GM18505 (cell line): ENCODE results near the gene SCUBE2.
"Not testable (repeated sequence)": the region's sequence is repeated elsewhere in the genome, so short reads cannot be mapped to it uniquely, and the experiment has no call there.

Experiments
- ATAC-seq: cut with Tn5 transposase; IDR thresholded peaks from one replicate; pipeline ENCODE4 v1.9.1; 2021; ENCODE audit not compliant: unreplicated experiment
- POLR2A ChIP-seq: IDR thresholded peaks from 4 replicates; pipeline ENCODE4 v1.6.1; 2011; ENCODE audit warnings: borderline replicate concordance; ENCODE audit not compliant: insufficient read depth, insufficient read length; ENCODE audit errors: extremely low read depth

Gene SCUBE2

DNA sequence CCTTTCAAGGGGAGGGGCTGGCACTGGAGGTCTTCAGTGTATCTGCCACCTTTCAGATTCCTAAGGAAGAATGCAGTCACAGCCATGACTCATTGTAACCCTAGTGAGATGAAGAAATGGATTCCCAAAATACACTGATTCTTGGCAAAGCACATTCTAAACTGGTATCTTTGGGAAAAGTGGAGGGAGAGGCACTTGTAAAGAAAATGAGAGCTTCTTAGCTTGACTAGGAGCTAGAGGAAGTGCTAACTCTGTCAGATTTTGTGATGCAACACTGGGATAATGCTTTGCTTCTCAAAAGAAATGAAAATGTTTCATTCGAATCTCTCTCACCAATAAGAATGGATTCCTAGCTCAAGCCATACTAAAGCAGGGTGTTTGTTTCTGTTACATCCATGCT, 101.9 kb downstream of the SCUBE2 start:
- no peak for TF ChIP-seq POLR2A
- ATAC-seq: no peak

- TF ChIP-seq POLR2A: no peak
Measured at GRCh38 chr11:8988329-8989234, 102.8 kb downstream of the SCUBE2 start.

DNA sequence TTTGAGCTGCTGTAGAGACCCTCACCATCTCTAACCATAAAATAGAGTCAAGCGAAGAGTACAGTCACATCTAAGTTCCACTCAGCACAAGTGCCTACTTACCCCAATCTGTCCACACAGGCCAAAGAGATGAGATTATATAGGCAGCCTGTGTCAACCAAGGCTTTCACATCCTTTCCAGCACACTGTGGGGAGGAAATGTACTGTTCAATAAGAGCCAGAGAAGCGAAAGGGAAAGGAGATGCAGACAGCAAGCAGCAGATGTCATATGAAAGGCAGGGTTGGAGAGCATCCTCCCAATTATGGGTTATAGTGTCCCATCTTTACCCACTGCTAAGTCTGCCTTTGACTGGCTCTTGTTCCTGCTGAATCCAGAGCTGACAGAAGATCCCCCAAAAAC, 104.0 kb downstream of the SCUBE2 start:
- ATAC-seq: no peak
- TF ChIP-seq POLR2A: no peak

More at GRCh38 chr11:8988329-8989234, 102.8 kb downstream of the SCUBE2 start:
- ATAC-seq: no peak

DNA sequence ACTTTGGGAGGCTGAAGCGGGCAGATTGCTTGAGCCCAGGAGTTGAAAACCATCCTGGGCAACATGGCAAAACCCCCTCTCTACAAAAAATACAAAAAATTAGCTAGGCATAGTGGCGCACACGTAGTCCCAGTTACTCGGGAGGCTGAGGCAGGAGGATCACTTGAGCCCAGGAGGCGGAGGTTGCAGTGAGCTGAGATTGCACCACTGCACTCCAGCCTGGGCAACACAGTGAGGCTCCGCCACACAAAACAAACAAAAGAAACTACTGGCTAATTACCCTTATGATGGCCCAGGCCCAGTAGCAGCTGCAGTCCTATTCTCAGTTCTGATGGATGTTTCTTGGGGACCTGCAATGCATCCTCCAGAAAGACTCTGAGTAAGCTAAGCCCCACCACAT, 104.6 kb downstream of the SCUBE2 start:
- not testable (repeated sequence) for ATAC-seq

GRCh38 chr11:8985462-8985861, 105.9 kb downstream of the SCUBE2 start:
- ATAC-seq: no peak
- TF ChIP-seq POLR2A: no peak

DNA sequence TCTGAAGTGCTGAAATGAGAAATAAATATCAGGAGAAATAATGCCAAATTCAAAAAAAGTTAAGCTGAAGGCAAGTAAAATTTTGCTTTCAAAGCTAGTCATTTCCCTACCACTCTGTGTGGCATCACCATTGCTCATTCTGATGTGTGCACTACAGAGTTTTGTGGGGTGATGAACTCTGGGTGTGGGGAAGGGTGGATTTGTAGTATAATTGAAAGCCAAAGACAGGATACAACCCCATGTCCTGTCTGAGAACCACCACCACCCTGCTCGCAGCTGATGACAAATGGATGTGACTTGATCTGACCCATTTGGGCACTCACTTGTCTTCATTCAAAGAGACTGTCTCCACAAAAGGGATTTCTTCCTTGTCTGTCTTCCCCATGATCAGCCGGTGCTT, 107.8 kb downstream of the SCUBE2 start:
- no peak for TF ChIP-seq POLR2A
- ATAC-seq: no peak

- no peak for TF ChIP-seq POLR2A
Measured at GRCh38 chr11:8980485-8980884, 110.9 kb downstream of the SCUBE2 start.

GRCh38 chr11:8979365-8979764, 112.0 kb downstream of the SCUBE2 start:
- ATAC-seq: not testable (repeated sequence)

More at GRCh38 chr11:8980485-8980884, 110.9 kb downstream of the SCUBE2 start:
- no peak for ATAC-seq

DNA sequence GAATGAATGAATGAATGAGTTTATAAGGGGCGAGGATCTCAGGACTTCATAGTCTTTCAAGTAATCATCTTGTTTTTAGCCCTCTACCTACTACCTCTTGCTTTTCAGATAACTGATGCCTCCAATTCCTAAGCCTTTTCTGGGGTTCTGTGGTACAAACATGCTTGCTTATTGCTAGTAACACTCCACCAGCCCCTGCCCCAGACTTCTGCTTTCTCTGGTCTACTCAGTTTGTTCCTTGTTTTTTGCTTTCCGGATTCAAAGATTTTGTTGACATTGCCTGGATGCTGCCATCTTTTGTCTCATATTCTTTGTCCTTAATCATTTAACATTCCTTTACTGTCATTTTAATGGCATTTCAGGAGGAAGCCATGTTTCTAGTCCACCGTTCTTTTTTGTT, 118.3 kb downstream of the SCUBE2 start:
- ATAC-seq: no peak
- TF ChIP-seq POLR2A: no peak

DNA sequence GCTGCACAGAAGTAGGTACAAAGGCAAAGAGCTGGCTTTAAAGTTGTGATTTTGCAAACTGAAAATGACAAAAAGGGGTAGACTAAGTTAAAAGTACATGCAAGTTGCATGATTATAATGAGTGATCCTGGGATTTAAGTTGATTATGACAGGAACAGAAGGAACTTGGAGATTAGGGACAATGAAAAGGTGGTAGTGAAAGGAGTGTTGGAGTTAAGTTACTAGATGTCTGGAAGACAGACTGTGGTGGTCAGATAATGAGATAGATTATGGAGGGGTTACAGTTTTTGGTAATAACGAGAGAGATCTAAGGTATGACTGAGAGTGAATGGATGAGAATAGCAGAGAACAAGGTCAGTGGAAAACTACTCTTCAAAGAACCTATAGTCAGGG, 119.5 kb downstream of the SCUBE2 start:
- ATAC-seq: no peak
- TF ChIP-seq POLR2A: no peak

- TF ChIP-seq POLR2A: no peak
- ATAC-seq: no peak
Measured at GRCh38 chr11:8971196-8971923, 120.0 kb downstream of the SCUBE2 start.
